Activated T-cell treated with anti-CD3 and anti-CD28 coated beads, Interleukin-2, amount 50 U/mL, for 72 hours (primary cell): Measurements from ENCODE around the gene HMCN2. TPM values are rescaled to one million over a fixed set of nuclear protein-coding genes. Genes with fewer than 3 reads are reported as not detected.

ENCODE experiments used
- ATAC-seq, 2 donors: fragments of 150-1000 bp; cut with Tn5 transposase; replicated peaks in 1 of 2; 2 replicates each; pipeline ENCODE4 v1.10.0; 2021; ENCODE audit warnings: moderate library complexity in 2 of 2, mild to moderate bottlenecking in 1 of 2
- DNase-seq, 2 donors: peaks; one replicate each; pipeline ENCODE4 v3.0.0; 2021 to 2022; ENCODE audit warnings: mixed read lengths in 1 of 2
- H3K27ac Mint-ChIP-seq: one replicate; pipeline ENCODE4 v1.8.0; 2022; ENCODE audit warnings: mild to moderate bottlenecking, moderate library complexity, mixed read lengths
- H3K27me3 Mint-ChIP-seq: one replicate; pipeline ENCODE4 v1.8.0; 2022; ENCODE audit warnings: low read depth, mixed read lengths
- H3K36me3 Mint-ChIP-seq, 2 donors: one replicate each; pipeline ENCODE4 v1.8.0; 2022; ENCODE audit warnings: mixed read lengths in 2 of 2, mild to moderate bottlenecking in 1 of 2; ENCODE audit not compliant: insufficient read depth in 2 of 2
- H3K4me1 Mint-ChIP-seq: one replicate; pipeline ENCODE4 v1.8.0; 2022; ENCODE audit warnings: low read depth, mixed read lengths
- H3K4me3 Mint-ChIP-seq, 2 donors: one replicate each; pipeline ENCODE4 v1.8.0; 2022; ENCODE audit warnings: mild to moderate bottlenecking in 2 of 2, mixed read lengths in 2 of 2, moderate library complexity in 2 of 2
- H3K9me3 Mint-ChIP-seq, 2 donors: one replicate each; pipeline ENCODE4 v1.8.0; 2022; ENCODE audit warnings: mixed read lengths in 2 of 2
- total RNA-seq, 2 donors: library from RNA; stranded (reverse); gene quantifications; one replicate each; pipeline ENCODE4 v1.2.3, GENCODE V29; 2022

Gene HMCN2
- total RNA-seq, 2 donors from 2014 or later = 0.12 to 0.17 TPM

- H3K4me1 Mint-ChIP-seq = no peaks in the 10 kb centered on the region
- H3K9me3 Mint-ChIP-seq = no peaks in the 10 kb centered on the region
- no peak overlapping the region for H3K4me3 Mint-ChIP-seq
- H3K36me3 Mint-ChIP-seq = no peaks in the 10 kb centered on the region
- no peak for ATAC-seq
- peaks cover 31% of the 10 kb centered on the region for H3K27me3 Mint-ChIP-seq
- no peak overlapping the region for H3K27ac Mint-ChIP-seq
- no peak for DNase-seq
Measured at GRCh38 chr9:130319944-130320712, 54.6 kb downstream of the HMCN2 start.

- no peaks in the 10 kb centered on the region for H3K4me1 Mint-ChIP-seq
Measured at GRCh38 chr9:130320723-130321481, 55.3 kb downstream of the HMCN2 start.

GRCh38 chr9:130321539-130321938 is 56.0 kb downstream of the HMCN2 start:
- H3K36me3 Mint-ChIP-seq = no peaks in the 10 kb centered on the region
- H3K27me3 Mint-ChIP-seq = peaks cover 40% of the 10 kb centered on the region
- H3K9me3 Mint-ChIP-seq = no peaks in the 10 kb centered on the region
- DNase-seq (no peak), ATAC-seq (no peak)
- no peak overlapping the region for H3K4me3 Mint-ChIP-seq
- no peaks in the 10 kb centered on the region for H3K4me1 Mint-ChIP-seq
- no peak overlapping the region for H3K27ac Mint-ChIP-seq

More at GRCh38 chr9:130320723-130321481, 55.3 kb downstream of the HMCN2 start:
- peaks cover 33% of the 10 kb centered on the region for H3K27me3 Mint-ChIP-seq
- H3K27ac Mint-ChIP-seq = no peak overlapping the region
- ATAC-seq (no peak), DNase-seq (no peak)
- H3K9me3 Mint-ChIP-seq = no peaks in the 10 kb centered on the region
- no peak overlapping the region for H3K4me3 Mint-ChIP-seq
- no peaks in the 10 kb centered on the region for H3K36me3 Mint-ChIP-seq

GRCh38 chr9:130323051-130323745 is 57.6 kb downstream of the HMCN2 start:
- no peaks in the 10 kb centered on the region for H3K36me3 Mint-ChIP-seq
- DNase-seq (no peak), ATAC-seq (no peak)
- no peak overlapping the region for H3K4me3 Mint-ChIP-seq
- peaks cover 36% of the 10 kb centered on the region for H3K27me3 Mint-ChIP-seq
- no peaks in the 10 kb centered on the region for H3K4me1 Mint-ChIP-seq
- no peak overlapping the region for H3K27ac Mint-ChIP-seq
- H3K9me3 Mint-ChIP-seq = no peaks in the 10 kb centered on the region

GRCh38 chr9:130325921-130326320 is 60.4 kb downstream of the HMCN2 start:
- no peaks in the 10 kb centered on the region for H3K9me3 Mint-ChIP-seq
- DNase-seq = no peak
- no peaks in the 10 kb centered on the region for H3K36me3 Mint-ChIP-seq
- H3K4me1 Mint-ChIP-seq = no peaks in the 10 kb centered on the region
- H3K4me3 Mint-ChIP-seq = no peak overlapping the region
- peaks cover 47% of the 10 kb centered on the region for H3K27me3 Mint-ChIP-seq
- no peak overlapping the region for H3K27ac Mint-ChIP-seq
- no peak for ATAC-seq

GRCh38 chr9:130327070-130327780 is 61.7 kb downstream of the HMCN2 start:
- no peak overlapping the region for H3K27ac Mint-ChIP-seq
- no peaks in the 10 kb centered on the region for H3K4me1 Mint-ChIP-seq
- peak; percentile 15 to 18 for DNase-seq
- peaks cover 40% of the 10 kb centered on the region for H3K27me3 Mint-ChIP-seq
- no peak for ATAC-seq
- no peak overlapping the region for H3K4me3 Mint-ChIP-seq
- no peaks in the 10 kb centered on the region for H3K36me3 Mint-ChIP-seq
- no peaks in the 10 kb centered on the region for H3K9me3 Mint-ChIP-seq

- H3K4me3 Mint-ChIP-seq = no peak overlapping the region
- no peaks in the 10 kb centered on the region for H3K9me3 Mint-ChIP-seq
- peaks cover 43% of the 10 kb centered on the region for H3K27me3 Mint-ChIP-seq
- H3K36me3 Mint-ChIP-seq = no peaks in the 10 kb centered on the region
- no peak overlapping the region for H3K27ac Mint-ChIP-seq
- ATAC-seq (no peak), DNase-seq (no peak)
- H3K4me1 Mint-ChIP-seq = no peaks in the 10 kb centered on the region
Measured at GRCh38 chr9:130327781-130328348, 62.3 kb downstream of the HMCN2 start.

GRCh38 chr9:130328349-130328801 is 62.8 kb downstream of the HMCN2 start:
- ATAC-seq (no peak), DNase-seq (no peak)
- peaks cover 43% of the 10 kb centered on the region for H3K27me3 Mint-ChIP-seq
- H3K4me3 Mint-ChIP-seq = no peak overlapping the region
- no peak overlapping the region for H3K27ac Mint-ChIP-seq
- H3K9me3 Mint-ChIP-seq = no peaks in the 10 kb centered on the region
- H3K36me3 Mint-ChIP-seq = no peaks in the 10 kb centered on the region
- H3K4me1 Mint-ChIP-seq = no peaks in the 10 kb centered on the region

- no peaks in the 10 kb centered on the region for H3K36me3 Mint-ChIP-seq
- DNase-seq (no peak), ATAC-seq (no peak)
- no peaks in the 10 kb centered on the region for H3K9me3 Mint-ChIP-seq
- H3K4me3 Mint-ChIP-seq = no peak overlapping the region
- no peak overlapping the region for H3K27ac Mint-ChIP-seq
- peaks cover 48% of the 10 kb centered on the region for H3K27me3 Mint-ChIP-seq
- no peaks in the 10 kb centered on the region for H3K4me1 Mint-ChIP-seq
Measured at GRCh38 chr9:130329061-130329460, 63.5 kb downstream of the HMCN2 start.

GRCh38 chr9:130330202-130330862 is 64.8 kb downstream of the HMCN2 start:
- Mint-ChIP-seq H3K9me3 (no peaks in the 10 kb centered on the region), H3K36me3 (no peaks in the 10 kb centered on the region), H3K4me3 (no peak overlapping the region), H3K27me3 (peaks cover 56% of the 10 kb centered on the region), H3K4me1 (no peaks in the 10 kb centered on the region), H3K27ac (no peak overlapping the region)
- no peak for ATAC-seq
- DNase-seq = no peak

- Mint-ChIP-seq H3K4me1 (no peaks in the 10 kb centered on the region), H3K27me3 (peaks cover 52% of the 10 kb centered on the region), H3K4me3 (no peak overlapping the region), H3K36me3 (no peaks in the 10 kb centered on the region), H3K9me3 (no peaks in the 10 kb centered on the region), H3K27ac (no peak overlapping the region)
- DNase-seq = no peak
- ATAC-seq = no peak
Measured at GRCh38 chr9:130331061-130331460, 65.5 kb downstream of the HMCN2 start.

- Mint-ChIP-seq H3K27me3 (peaks cover 47% of the 10 kb centered on the region), H3K4me3 (no peak overlapping the region), H3K4me1 (no peaks in the 10 kb centered on the region), H3K9me3 (no peaks in the 10 kb centered on the region), H3K36me3 (no peaks in the 10 kb centered on the region), H3K27ac (no peak overlapping the region)
- ATAC-seq (no peak), DNase-seq (no peak)
Measured at GRCh38 chr9:130331573-130331972, 66.0 kb downstream of the HMCN2 start.
